Vagina (tissue), 2 donors: ENCODE measurements around the gene ARHGAP40.
A peak's percentile ranks its signal among the peaks of the same experiment; 100 is the strongest.

Source experiments
- CTCF ChIP-seq, 3 experiments: fragments of 450-650 bp in 2 of 3; fragments of 200-600 bp in 1 of 3; sonication (generic) in 1 of 3; IDR thresholded peaks; one replicate each; pipeline ENCODE4 v1.5.1; 2017 to 2019; ENCODE audit warnings: antibody characterized with exemption in 3 of 3, mild to moderate bottlenecking in 2 of 3, moderate library complexity in 2 of 3
- POLR2A ChIP-seq, 2 donors: fragments of 450-650 bp; IDR thresholded peaks; one replicate each; pipeline ENCODE4 v1.6.1; 2017; ENCODE audit warnings: antibody characterized with exemption in 2 of 2, mild to moderate bottlenecking in 2 of 2, moderate library complexity in 2 of 2
- POLR2AphosphoS5 ChIP-seq, 2 donors: sonication (generic); formaldehyde crosslinking; IDR thresholded peaks; one replicate each; pipeline ENCODE4 v1.9.0; 2017; ENCODE audit warnings: antibody characterized with exemption in 2 of 2, mild to moderate bottlenecking in 2 of 2, low read depth in 1 of 2; ENCODE audit not compliant: insufficient read depth in 1 of 2

- TF ChIP-seq CTCF (IDR thresholded peaks at IDR 0.05): peak; percentile 8 to 36 (median 35)
- TF ChIP-seq POLR2A (IDR thresholded peaks at IDR 0.05): no peak
- no peak for TF ChIP-seq POLR2AphosphoS5 (IDR thresholded peaks at IDR 0.05; ENCODE audit: insufficient read depth in 1 of 2, low read depth in 1 of 2)
Observed at GRCh38 chr20:38633577-38634093, 32.0 kb downstream of the ARHGAP40 start.
